Measurements from ENCODE around the gene IRF6.
A peak's percentile ranks its signal among the peaks of the same experiment; 100 is the strongest.

IRF6 gene

GRCh38 chr1:209759829-209760359 is 46.0 kb downstream of the IRF6 start:
- no peak for DNase-seq (ENCODE audit: low read depth in 2 of 2)

- DNase-seq (ENCODE audit: low read depth in 2 of 2) = no peak
Measured at GRCh38 chr1:209758400-209758799, 47.5 kb downstream of the IRF6 start.

GRCh38 chr1:209756615-209757445 is 49.1 kb downstream of the IRF6 start:
- DNase-seq (ENCODE audit: low read depth in 2 of 2) = no peak

GRCh38 chr1:209755926-209756614 is 49.9 kb downstream of the IRF6 start, which contains the start of gene TRAF3IP3:
Gene TRAF3IP3 (plus strand): TSS chr1:209756053. CDS start chr1:209760040, 3,987 bp downstream.
- DNase-seq (ENCODE audit: low read depth in 2 of 2) = peak in 1 of 2 donors; percentile 63

GRCh38 chr1:209755256-209755655 is 50.7 kb downstream of the IRF6 start:
- no peak for DNase-seq (ENCODE audit: low read depth in 2 of 2)

GRCh38 chr1:209752890-209753289 is 53.1 kb downstream of the IRF6 start:
- no peak for DNase-seq (ENCODE audit: low read depth in 2 of 2)

- no peak for DNase-seq (ENCODE audit: low read depth in 2 of 2)
Measured at GRCh38 chr1:209751627-209752231, 54.2 kb downstream of the IRF6 start.

- no peak for DNase-seq (ENCODE audit: low read depth in 2 of 2)
Measured at GRCh38 chr1:209749670-209750323, 56.1 kb downstream of the IRF6 start.

- DNase-seq (ENCODE audit: low read depth in 2 of 2) = no peak
Measured at GRCh38 chr1:209749205-209749604, 56.7 kb downstream of the IRF6 start.

- DNase-seq (ENCODE audit: low read depth in 2 of 2) = no peak
Measured at GRCh38 chr1:209748620-209749019, 57.3 kb downstream of the IRF6 start.

GRCh38 chr1:209747580-209748262 is 58.2 kb downstream of the IRF6 start:
- DNase-seq (ENCODE audit: low read depth in 2 of 2) = peak; percentile 57 to 64

GRCh38 chr1:209746451-209747165 is 59.3 kb downstream of the IRF6 start:
- no peak for DNase-seq (ENCODE audit: low read depth in 2 of 2)

- no peak for DNase-seq (ENCODE audit: low read depth in 2 of 2)
Measured at GRCh38 chr1:209743145-209743482, 62.8 kb downstream of the IRF6 start.

- DNase-seq (ENCODE audit: low read depth in 2 of 2) = no peak
Measured at GRCh38 chr1:209742409-209743144, 63.4 kb downstream of the IRF6 start.

GRCh38 chr1:209741889-209742288 is 64.1 kb downstream of the IRF6 start:
- no peak for DNase-seq (ENCODE audit: low read depth in 2 of 2)

- DNase-seq (ENCODE audit: low read depth in 2 of 2) = no peak
Measured at GRCh38 chr1:209741193-209741592, 64.7 kb downstream of the IRF6 start.

GRCh38 chr1:209738270-209738669 is 67.7 kb downstream of the IRF6 start:
- no peak for DNase-seq (ENCODE audit: low read depth in 2 of 2)

- no peak for DNase-seq (ENCODE audit: low read depth in 2 of 2)
Measured at GRCh38 chr1:209737118-209737505, 68.8 kb downstream of the IRF6 start.

GRCh38 chr1:209736490-209737117 is 69.3 kb downstream of the IRF6 start:
- DNase-seq (ENCODE audit: low read depth in 2 of 2) = no peak

Data from stimulated activated CD8-positive, alpha-beta memory T cell treated with anti-CD3 and anti-CD28 coated beads, Interleukin-15, amount 100 ng/mL, for 4 hours (primary cell).